Esophagus muscularis mucosa (tissue), 4 donors: ENCODE data around the gene TRIM9. TPM values are rescaled to one million over a fixed set of nuclear protein-coding genes. Genes with fewer than 3 reads are reported as not detected.

Experiments
- DNase-seq: peaks from one replicate; pipeline ENCODE4 v3.0.0-alpha.2; 2017; ENCODE audit errors: extremely low spot score
- H3K27ac ChIP-seq, 4 donors: fragments of 200-600 bp; sonication (generic); replicated peaks in 1 of 4; 1 replicate in 3 of 4; 2 replicates in 1 of 4; pipeline ENCODE4 v1.5.1; 2016 to 2019; ENCODE audit warnings: mild to moderate bottlenecking in 1 of 4
- H3K27me3 ChIP-seq, 4 donors: fragments of 200-600 bp; sonication (generic); one replicate each; pipeline versions ENCODE4 v1.5.1 to v1.6.0; 2016 to 2019
- H3K36me3 ChIP-seq, 4 donors: fragments of 200-600 bp; sonication (generic); one replicate each; pipeline ENCODE4 v1.5.1; 2016 to 2019
- H3K4me1 ChIP-seq, 4 donors: fragments of 200-600 bp; sonication (generic); one replicate each; pipeline ENCODE4 v1.5.1; 2016 to 2019
- H3K4me3 ChIP-seq, 4 donors: fragments of 200-600 bp; sonication (generic); 1 replicate in 2 of 4; 2 replicates in 2 of 4; pipeline ENCODE4 v1.5.1; 2016 to 2019; ENCODE audit warnings: mild to moderate bottlenecking in 4 of 4, moderate library complexity in 1 of 4
- H3K9me3 ChIP-seq, 4 donors: fragments of 200-600 bp; sonication (generic); 1 replicate in 3 of 4; 2 replicates in 1 of 4; pipeline ENCODE4 v1.5.1; 2016 to 2019
- EP300 ChIP-seq: sonication (generic); formaldehyde crosslinking; IDR thresholded peaks from one replicate; pipeline ENCODE4 v1.6.1; 2017; ENCODE audit warnings: antibody characterized with exemption
- POLR2A ChIP-seq: fragments of 450-650 bp; IDR thresholded peaks from one replicate; pipeline ENCODE4 v1.6.1; 2017; ENCODE audit warnings: antibody characterized with exemption, moderate library complexity, mild to moderate bottlenecking, low read depth
- POLR2AphosphoS5 ChIP-seq, 2 donors: sonication (generic); formaldehyde crosslinking; IDR thresholded peaks; one replicate each; pipeline ENCODE4 v1.6.1; 2017; ENCODE audit warnings: antibody characterized with exemption in 2 of 2
- WGBS: methylation state at CpG from one replicate; pipeline ENCODE4 v1.1.5; 2018; 5-methylcytosine and 5-hydroxymethylcytosine counted together
- intact Hi-C: fragments of 100-400 bp; cut with DNase I; formaldehyde crosslinking; loops from one replicate; pipeline ENCODE4 v1.15.1; 2023
- total RNA-seq, 4 donors: library from RNA; depleted of rRNA; stranded (reverse); fragments of >200 nt; gene quantifications; one replicate each; pipeline versions ENCODE4 v1.1.0 to v1.2.1, GENCODE V29; 2016
- TF ChIP-seq, protein P1 (sequence below), 3 experiments: fragments of 200-600 bp in 2 of 3; fragments of 450-650 bp in 1 of 3; sonication (generic) in 2 of 3; IDR thresholded peaks; one replicate each; pipeline ENCODE4 v1.5.1; 2017 to 2019; ENCODE audit warnings: antibody characterized with exemption in 3 of 3, mild to moderate bottlenecking in 2 of 3, moderate library complexity in 1 of 3

Gene TRIM9
- total RNA-seq, result 1 to 10 TPM in 1 of 4 donors, under 1 TPM in 3; 0.58 to 1.7 (median 0.76) TPM

DNA sequence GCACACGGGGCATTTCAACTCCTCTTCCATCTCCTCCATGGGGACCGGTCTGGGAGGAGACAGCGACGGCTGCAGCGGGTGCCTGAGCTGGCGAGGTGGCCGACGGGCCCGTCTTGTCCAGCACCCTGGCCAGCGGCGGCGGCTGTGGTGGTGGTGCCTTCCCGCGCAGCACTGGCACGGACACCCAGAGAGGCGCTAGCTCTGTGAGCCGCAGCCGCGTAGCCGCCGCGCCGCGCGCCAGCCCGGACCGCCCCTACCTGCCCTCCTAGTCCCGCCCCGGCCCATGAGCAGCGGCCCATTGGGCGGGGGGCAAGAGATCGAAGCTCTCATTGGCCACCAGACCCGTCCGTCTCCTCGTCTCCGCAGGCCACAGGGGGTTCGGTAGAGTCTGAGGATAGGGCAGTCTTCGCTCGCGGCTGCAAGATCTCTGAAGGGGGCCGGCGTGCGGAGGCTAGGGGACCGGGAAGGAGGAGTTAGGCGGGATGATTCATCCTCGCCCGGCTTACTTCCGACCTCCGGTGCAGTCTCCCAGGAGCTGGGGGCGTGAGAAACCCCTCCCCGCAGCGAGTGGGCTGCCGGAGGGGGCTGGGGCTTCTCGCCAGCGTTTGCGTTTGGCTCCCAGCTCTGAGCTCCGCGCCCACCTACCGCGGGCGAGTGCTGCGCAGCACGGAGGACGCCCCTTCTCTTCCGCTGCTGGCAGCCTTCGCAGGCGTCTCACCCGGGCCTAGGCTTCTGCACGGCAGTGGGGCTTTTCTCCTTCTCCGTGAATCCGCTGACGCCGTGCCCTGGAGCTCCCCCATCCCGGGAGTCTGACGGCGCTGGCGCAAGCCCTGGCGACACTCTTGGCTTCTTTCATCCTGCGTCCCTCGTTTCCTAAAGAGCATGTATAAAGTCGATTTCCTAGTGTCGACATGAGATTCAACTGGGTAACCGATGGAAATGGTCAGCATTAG lies at the start of gene TRIM9:
Gene TRIM9 (minus strand): TSS at position 205 of the 953 bp plus-strand sequence. CDS start 166 bp downstream, at position 39.
- H3K9me3 ChIP-seq, result no peaks in the 10 kb centered on the region
- no peaks in the 10 kb centered on the region for H3K36me3 ChIP-seq
- TF ChIP-seq, protein P1, sequence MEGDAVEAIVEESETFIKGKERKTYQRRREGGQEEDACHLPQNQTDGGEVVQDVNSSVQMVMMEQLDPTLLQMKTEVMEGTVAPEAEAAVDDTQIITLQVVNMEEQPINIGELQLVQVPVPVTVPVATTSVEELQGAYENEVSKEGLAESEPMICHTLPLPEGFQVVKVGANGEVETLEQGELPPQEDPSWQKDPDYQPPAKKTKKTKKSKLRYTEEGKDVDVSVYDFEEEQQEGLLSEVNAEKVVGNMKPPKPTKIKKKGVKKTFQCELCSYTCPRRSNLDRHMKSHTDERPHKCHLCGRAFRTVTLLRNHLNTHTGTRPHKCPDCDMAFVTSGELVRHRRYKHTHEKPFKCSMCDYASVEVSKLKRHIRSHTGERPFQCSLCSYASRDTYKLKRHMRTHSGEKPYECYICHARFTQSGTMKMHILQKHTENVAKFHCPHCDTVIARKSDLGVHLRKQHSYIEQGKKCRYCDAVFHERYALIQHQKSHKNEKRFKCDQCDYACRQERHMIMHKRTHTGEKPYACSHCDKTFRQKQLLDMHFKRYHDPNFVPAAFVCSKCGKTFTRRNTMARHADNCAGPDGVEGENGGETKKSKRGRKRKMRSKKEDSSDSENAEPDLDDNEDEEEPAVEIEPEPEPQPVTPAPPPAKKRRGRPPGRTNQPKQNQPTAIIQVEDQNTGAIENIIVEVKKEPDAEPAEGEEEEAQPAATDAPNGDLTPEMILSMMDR (IDR thresholded peaks at IDR 0.05), result no peak
- peak; percentile 58 to 63 for TF ChIP-seq POLR2AphosphoS5 (IDR thresholded peaks at IDR 0.05)
- peaks cover 16 to 42% (median 22%) of the 10 kb centered on the region in 4 donors for H3K27me3 ChIP-seq
- H3K4me1 ChIP-seq, result peaks cover 26 to 42% (median 33%) of the 10 kb centered on the region in 4 donors
- intact Hi-C loops, result loop anchor here (10.0 kb wide), 1 partner anchor 140 kb away; no protein-coding TSS in a partner anchor
- DNase-seq, result peak; percentile 96
- peak within 1 kb of the TSS; percentile 55 to 77 (median 62) for H3K27ac ChIP-seq
- WGBS, result under 1% methylated on average over 17 of the region's 83 CpGs
- H3K4me3 ChIP-seq, result peak within 1 kb of the TSS; percentile 58 to 82 (median 69)

- TF ChIP-seq POLR2AphosphoS5 (IDR thresholded peaks at IDR 0.05) (no peak), POLR2A (no peak), EP300 (no peak)
- TF ChIP-seq, protein P1 (IDR thresholded peaks at IDR 0.05), result no peak
- Histone ChIP-seq H3K4me1 (peaks cover 0 to 9% (median 3%) of the 10 kb centered on the region in 4 donors), H3K4me3 (no peak overlapping the region), H3K27me3 (no peaks in the 10 kb centered on the region), H3K9me3 (no peaks in the 10 kb centered on the region), H3K27ac (no peak overlapping the region), H3K36me3 (no peaks in the 10 kb centered on the region)
- DNase-seq, result no peak
- WGBS, result 97% methylated on average over 4 of the region's 4 CpGs
- intact Hi-C loops, result no loop called here
Measured at GRCh38 chr14:51140856-51141255, 46.0 kb upstream of the TRIM9 start.

GRCh38 chr14:51140338-51140737 lies 45.4 kb upstream of the TRIM9 start:
- intact Hi-C loops, result no loop called here
- no peak overlapping the region for H3K27ac ChIP-seq
- DNase-seq, result no peak
- no peak overlapping the region for H3K4me3 ChIP-seq
- no peaks in the 10 kb centered on the region for H3K9me3 ChIP-seq
- no peak for TF ChIP-seq POLR2AphosphoS5 (IDR thresholded peaks at IDR 0.05)
- no peak for TF ChIP-seq POLR2A
- TF ChIP-seq, protein P1 (IDR thresholded peaks at IDR 0.05), result no peak
- TF ChIP-seq EP300, result no peak
- peaks cover 0 to 9% (median 3%) of the 10 kb centered on the region in 4 donors for H3K4me1 ChIP-seq
- 67% methylated on average over 5 of the region's 5 CpGs for WGBS
- no peaks in the 10 kb centered on the region for H3K27me3 ChIP-seq
- no peaks in the 10 kb centered on the region for H3K36me3 ChIP-seq

- peaks cover 0 to 9% (median 3%) of the 10 kb centered on the region in 4 donors for H3K4me1 ChIP-seq
- intact Hi-C loops, result no loop called here
Measured at GRCh38 chr14:51139121-51139681, 44.3 kb upstream of the TRIM9 start.

More at GRCh38 chr14:51139121-51139681, 44.3 kb upstream of the TRIM9 start:
- Histone ChIP-seq H3K36me3 (no peaks in the 10 kb centered on the region), H3K4me3 (no peak overlapping the region), H3K27me3 (no peaks in the 10 kb centered on the region), H3K27ac (no peak overlapping the region), H3K9me3 (no peaks in the 10 kb centered on the region)
- TF ChIP-seq, protein P1 (IDR thresholded peaks at IDR 0.05), result no peak
- TF ChIP-seq EP300 (no peak), POLR2AphosphoS5 (IDR thresholded peaks at IDR 0.05) (no peak), POLR2A (no peak)
- DNase-seq, result no peak
- 66% methylated on average over 6 of the region's 6 CpGs for WGBS
